ENCODE results near the gene DTX3.

The DTX3 gene

GRCh38 chr12:57577981-57578758 lies 26.5 kb upstream of the DTX3 start:
- H3K4me1 ChIP-seq (ENCODE audit: control insufficient read depth, low read length): peaks cover 3% of the 10 kb centered on the region
- H3K36me3 ChIP-seq (ENCODE audit: control insufficient read depth, low read length): no peaks in the 10 kb centered on the region
- no peaks in the 10 kb centered on the region for H3K79me2 ChIP-seq (ENCODE audit: control insufficient read depth, low read length)
- peaks cover 35% of the 10 kb centered on the region for H3K27me3 ChIP-seq (ENCODE audit: control insufficient read depth, low read length)
- no peak overlapping the region for H3K4me2 ChIP-seq (ENCODE audit: low read length)
- no peak overlapping the region for H3K4me3 ChIP-seq (ENCODE audit: low read length)
- no peaks in the 10 kb centered on the region for H4K20me1 ChIP-seq (ENCODE audit: control insufficient read depth, insufficient read depth, low read depth, low read length)
- no peaks in the 10 kb centered on the region for H3K9me3 ChIP-seq (ENCODE audit: control insufficient read depth, insufficient read depth, low read length)
- no peaks in the 10 kb centered on the region for H3F3A ChIP-seq (ENCODE audit: control insufficient read depth, insufficient read depth)
- no peak overlapping the region for H3K27ac ChIP-seq (ENCODE audit: low read depth, low read length)
- TF ChIP-seq, protein P1, sequence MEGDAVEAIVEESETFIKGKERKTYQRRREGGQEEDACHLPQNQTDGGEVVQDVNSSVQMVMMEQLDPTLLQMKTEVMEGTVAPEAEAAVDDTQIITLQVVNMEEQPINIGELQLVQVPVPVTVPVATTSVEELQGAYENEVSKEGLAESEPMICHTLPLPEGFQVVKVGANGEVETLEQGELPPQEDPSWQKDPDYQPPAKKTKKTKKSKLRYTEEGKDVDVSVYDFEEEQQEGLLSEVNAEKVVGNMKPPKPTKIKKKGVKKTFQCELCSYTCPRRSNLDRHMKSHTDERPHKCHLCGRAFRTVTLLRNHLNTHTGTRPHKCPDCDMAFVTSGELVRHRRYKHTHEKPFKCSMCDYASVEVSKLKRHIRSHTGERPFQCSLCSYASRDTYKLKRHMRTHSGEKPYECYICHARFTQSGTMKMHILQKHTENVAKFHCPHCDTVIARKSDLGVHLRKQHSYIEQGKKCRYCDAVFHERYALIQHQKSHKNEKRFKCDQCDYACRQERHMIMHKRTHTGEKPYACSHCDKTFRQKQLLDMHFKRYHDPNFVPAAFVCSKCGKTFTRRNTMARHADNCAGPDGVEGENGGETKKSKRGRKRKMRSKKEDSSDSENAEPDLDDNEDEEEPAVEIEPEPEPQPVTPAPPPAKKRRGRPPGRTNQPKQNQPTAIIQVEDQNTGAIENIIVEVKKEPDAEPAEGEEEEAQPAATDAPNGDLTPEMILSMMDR (IDR thresholded peaks at IDR 0.05; ENCODE audit: low read depth, low read length, poor library complexity, severe bottlenecking): no peak
- TF ChIP-seq EZH2phosphoT487 (IDR thresholded peaks at IDR 0.05; ENCODE audit: borderline replicate concordance, low read length): no peak
- no peaks in the 10 kb centered on the region for H3K9me2 ChIP-seq (replicated peaks; ENCODE audit: control insufficient read depth, low read length)

GRCh38 chr12:57579011-57579410 lies 25.6 kb upstream of the DTX3 start:
- H3K27ac ChIP-seq (ENCODE audit: low read depth, low read length): no peak overlapping the region
- no peak for TF ChIP-seq EZH2phosphoT487 (IDR thresholded peaks at IDR 0.05; ENCODE audit: borderline replicate concordance, low read length)
- TF ChIP-seq, protein P1 (IDR thresholded peaks at IDR 0.05; ENCODE audit: low read depth, low read length, poor library complexity, severe bottlenecking): no peak
- H3K79me2 ChIP-seq (ENCODE audit: control insufficient read depth, low read length): no peaks in the 10 kb centered on the region
- H3K4me2 ChIP-seq (ENCODE audit: low read length): no peak overlapping the region
- H3K4me1 ChIP-seq (ENCODE audit: control insufficient read depth, low read length): peaks cover 5% of the 10 kb centered on the region
- no peak overlapping the region for H3K4me3 ChIP-seq (ENCODE audit: low read length)
- H3K9me3 ChIP-seq (ENCODE audit: control insufficient read depth, insufficient read depth, low read length): no peaks in the 10 kb centered on the region
- H3K9me2 ChIP-seq (replicated peaks; ENCODE audit: control insufficient read depth, low read length): no peaks in the 10 kb centered on the region
- H3F3A ChIP-seq (ENCODE audit: control insufficient read depth, insufficient read depth): no peaks in the 10 kb centered on the region
- no peaks in the 10 kb centered on the region; the same call in 1 of the 2 replicates for H4K20me1 ChIP-seq (ENCODE audit: control insufficient read depth, insufficient read depth, low read depth, low read length)
- peaks cover 41% of the 10 kb centered on the region for H3K27me3 ChIP-seq (ENCODE audit: control insufficient read depth, low read length)
- H3K36me3 ChIP-seq (ENCODE audit: control insufficient read depth, low read length): no peaks in the 10 kb centered on the region

GRCh38 chr12:57579677-57580465 lies 24.8 kb upstream of the DTX3 start:
- TF ChIP-seq, protein P1 (IDR thresholded peaks at IDR 0.05; ENCODE audit: low read depth, low read length, poor library complexity, severe bottlenecking): no peak
- TF ChIP-seq EZH2phosphoT487 (IDR thresholded peaks at IDR 0.05; ENCODE audit: borderline replicate concordance, low read length): no peak
- Histone ChIP-seq H3K27me3 (ENCODE audit: control insufficient read depth, low read length) (peaks cover 49% of the 10 kb centered on the region), H3K27ac (ENCODE audit: low read depth, low read length) (no peak overlapping the region), H3K36me3 (ENCODE audit: control insufficient read depth, low read length) (no peaks in the 10 kb centered on the region), H3K4me3 (ENCODE audit: low read length) (no peak overlapping the region), H4K20me1 (ENCODE audit: control insufficient read depth, insufficient read depth, low read depth, low read length) (no peaks in the 10 kb centered on the region; the same call in 1 of the 2 replicates), H3K4me1 (ENCODE audit: control insufficient read depth, low read length) (peaks cover 5% of the 10 kb centered on the region), H3F3A (ENCODE audit: control insufficient read depth, insufficient read depth) (no peaks in the 10 kb centered on the region), H3K4me2 (ENCODE audit: low read length) (no peak overlapping the region), H3K9me3 (ENCODE audit: control insufficient read depth, insufficient read depth, low read length) (no peaks in the 10 kb centered on the region), H3K79me2 (ENCODE audit: control insufficient read depth, low read length) (no peaks in the 10 kb centered on the region), H3K9me2 (replicated peaks; ENCODE audit: control insufficient read depth, low read length) (no peaks in the 10 kb centered on the region)
